Amniotic stem cell (primary cell): ENCODE data around the gene DNAJC21.
"Not testable (repeated sequence)": the region's sequence is repeated elsewhere in the genome, so short reads cannot be mapped to it uniquely, and the experiment has no call there.

Experiments
- DNase-seq: peaks from one replicate; lab custom pipeline; 2025; lab: John Stamatoyannopoulos, UW

The DNAJC21 gene

DNA sequence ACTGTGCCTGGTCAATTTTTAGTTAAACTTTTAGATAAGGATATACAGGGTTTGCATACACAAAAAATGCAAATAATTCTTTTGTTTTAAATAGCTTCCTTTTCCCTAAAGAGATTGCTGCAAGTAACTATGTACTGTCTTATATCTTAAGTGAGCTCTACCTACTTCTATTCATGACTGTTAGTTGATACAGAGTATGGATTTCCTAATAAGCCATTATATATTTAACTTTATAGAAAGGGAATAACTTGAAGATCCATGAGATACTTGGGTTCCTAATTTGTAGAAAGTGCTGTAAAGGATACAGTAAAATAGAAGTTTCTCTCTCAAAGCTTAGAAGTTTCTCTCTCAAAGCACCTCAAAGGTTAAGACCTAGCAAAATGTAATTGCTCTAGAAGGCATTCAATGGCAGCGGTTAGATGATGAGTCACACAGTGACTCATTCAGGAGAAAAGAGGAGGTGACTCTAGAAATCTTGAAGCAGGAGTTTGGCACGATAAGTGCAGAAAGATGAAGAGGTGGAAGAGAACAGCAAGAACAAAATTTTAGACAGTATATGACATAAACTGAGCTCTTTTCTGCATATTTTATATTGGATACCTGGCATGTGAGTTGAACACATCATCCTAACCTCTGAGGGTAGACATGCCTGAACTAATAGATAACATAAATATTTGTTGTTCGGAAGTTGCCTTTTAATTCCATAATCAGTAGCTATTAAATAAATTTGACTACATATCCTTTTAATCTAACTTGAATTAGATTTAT lies 5.5 kb upstream of the DNAJC21 start:
- DNase-seq: peak; percentile 80

- no peak for DNase-seq
Measured at GRCh38 chr5:34924462-34924765, 4.9 kb upstream of the DNAJC21 start.

DNA sequence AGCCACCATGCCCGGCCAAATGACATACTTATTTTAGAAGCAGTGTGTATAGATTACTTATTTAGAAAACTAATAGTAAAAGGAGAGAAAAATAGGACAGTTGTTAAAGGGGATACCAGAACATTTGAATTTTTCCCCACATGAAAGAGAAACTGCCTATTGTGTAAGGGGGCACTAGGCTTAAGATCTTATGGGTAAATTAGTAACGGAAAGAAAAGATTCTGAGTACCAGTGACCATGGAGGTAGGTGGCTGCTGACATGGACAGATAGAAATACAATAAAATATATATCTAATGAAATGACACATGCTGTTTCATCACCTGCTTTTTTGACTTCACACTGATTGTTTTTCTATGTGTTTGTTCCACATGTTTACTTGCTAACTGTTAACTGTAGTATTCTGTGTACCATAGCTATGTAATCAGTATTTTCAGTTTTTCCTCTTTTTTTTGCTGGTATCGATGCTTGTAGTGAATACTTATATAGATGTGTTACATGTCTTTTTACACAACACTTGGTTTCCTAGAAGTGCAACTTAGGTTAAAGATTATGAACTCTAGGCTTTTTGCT lies 3.0 kb upstream of the DNAJC21 start:
- no peak for DNase-seq

DNA sequence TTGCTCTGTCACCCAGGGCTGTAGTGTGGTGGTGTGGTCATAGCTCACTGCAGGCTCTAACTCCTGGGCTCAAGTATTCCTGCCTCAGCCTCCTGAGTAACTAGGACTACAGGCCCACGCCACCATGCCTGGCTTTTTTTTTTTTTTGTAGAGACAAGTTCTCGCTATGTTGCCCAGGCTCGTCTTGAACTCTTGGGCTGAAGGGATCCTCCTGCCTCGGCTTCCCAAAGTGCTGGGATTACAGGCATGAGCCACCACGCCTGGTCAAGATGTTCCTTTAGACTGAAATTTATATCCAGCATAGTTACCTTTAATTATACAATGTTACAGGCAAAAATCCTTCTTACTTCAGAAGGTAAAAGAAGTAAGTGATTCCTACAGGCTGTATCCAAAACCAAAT lies 1.6 kb upstream of the DNAJC21 start:
- DNase-seq: no peak

DNA sequence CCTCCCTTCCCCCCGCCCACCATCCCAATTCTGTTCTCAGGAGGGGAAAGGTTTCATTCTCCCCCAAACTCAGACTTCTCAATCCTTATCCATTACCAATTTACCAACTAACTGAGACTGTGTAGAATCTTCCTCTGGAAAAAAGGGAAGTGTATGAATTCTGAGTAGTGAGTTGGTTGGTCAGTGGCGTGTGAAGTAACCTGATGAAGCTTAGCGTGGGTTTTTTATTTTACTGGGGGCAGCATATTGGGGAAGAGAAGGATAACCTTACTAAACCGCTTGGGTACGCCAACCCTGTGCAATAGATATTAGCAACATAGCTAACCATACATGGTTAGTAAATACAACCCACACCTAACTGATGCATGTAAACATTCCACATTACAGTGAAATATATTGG lies 1.1 kb upstream of the DNAJC21 start:
- DNase-seq: no peak

- peak; percentile 39 for DNase-seq
Measured at GRCh38 chr5:34929720-34930461, 532 bp downstream of the DNAJC21 start.

GRCh38 chr5:34930462-34930844 lies 1.1 kb downstream of the DNAJC21 start:
- no peak for DNase-seq

- no peak for DNase-seq
Measured at GRCh38 chr5:34930870-34931269, 1.5 kb downstream of the DNAJC21 start.

- DNase-seq: no peak
Measured at GRCh38 chr5:34932947-34933346, 3.6 kb downstream of the DNAJC21 start.

GRCh38 chr5:34941936-34942335 lies 12.6 kb downstream of the DNAJC21 start:
- no peak for DNase-seq

DNA sequence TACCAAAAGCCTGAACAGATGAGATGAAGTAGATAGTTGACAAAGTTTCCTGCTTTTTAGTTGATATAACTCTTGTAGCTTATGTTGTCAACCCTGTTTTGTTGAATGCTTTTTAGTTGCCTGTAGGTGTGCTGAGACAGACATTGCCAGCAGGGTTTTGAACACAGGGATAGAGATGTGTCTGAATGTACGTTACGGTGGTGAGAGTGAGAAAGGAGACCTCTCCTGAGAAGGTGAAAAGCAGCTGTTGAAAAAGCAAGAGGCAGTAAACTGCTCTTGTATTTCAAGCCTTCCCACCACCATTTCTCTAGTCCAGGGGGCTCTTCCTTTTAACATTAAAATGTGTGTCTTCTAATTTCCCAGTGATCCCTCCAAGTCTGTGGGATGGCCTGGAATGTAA lies 14.7 kb downstream of the DNAJC21 start:
- no peak for DNase-seq

GRCh38 chr5:34944460-34945047 lies 15.2 kb downstream of the DNAJC21 start:
- DNase-seq: no peak

DNA sequence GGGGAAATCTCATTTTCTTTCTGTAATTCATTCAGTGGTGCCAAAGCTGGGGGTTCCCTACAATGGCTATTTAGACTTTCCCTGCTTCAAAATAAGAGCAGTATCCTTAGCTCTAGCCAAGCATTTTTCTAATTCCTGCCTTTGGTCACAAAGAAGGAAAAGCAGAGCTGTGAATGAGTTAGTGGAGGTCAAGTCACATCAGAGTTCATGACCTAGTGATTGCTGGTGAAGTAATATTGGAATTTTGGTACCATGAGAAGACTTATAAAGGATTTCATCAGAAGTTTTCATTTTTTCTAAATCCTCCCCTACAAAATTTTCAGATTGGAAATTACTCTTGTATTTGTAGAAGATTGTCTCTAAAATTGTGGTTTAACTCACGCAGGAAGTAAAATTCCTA lies 28.0 kb downstream of the DNAJC21 start:
- DNase-seq: no peak

DNA sequence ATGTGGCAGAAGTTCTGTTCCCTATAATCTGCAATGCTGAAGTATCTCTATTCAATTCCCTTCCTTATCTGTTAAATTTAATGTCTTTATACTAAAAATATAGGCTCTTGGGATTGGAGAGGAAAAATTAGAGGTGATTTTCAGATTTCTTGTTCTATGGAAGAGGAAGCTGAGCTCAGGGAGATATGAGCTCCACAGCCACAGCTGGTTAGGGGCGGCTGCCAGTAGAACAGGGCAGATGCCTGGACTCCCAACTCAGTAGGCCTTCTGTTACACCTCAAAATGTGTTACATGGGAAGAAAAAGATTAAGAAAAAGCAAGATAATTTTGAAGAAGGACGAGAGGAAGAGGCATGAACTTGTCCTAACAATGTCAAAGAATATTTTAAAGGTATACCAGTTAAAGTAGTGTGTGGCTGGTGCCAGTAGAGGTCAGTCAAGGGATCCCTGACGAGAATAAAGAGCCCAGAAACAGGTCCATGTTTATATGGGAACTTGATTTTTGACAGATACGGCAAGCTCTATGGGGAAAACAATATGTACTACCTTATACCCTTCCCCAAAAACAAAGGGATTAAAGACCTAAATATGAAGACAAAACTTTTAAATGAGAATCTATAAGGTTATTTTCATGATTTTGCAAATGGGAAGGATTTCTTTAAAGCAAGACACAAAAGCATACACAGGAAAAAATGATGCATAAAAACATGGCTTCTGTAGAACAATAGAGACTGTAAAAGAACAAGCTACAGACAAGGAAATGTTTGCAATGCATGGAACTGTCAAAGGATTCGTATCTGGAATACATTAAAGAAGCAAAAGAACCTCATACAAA lies 28.7 kb downstream of the DNAJC21 start:
- no peak for DNase-seq

- no peak for DNase-seq
Measured at GRCh38 chr5:34959323-34959722, 30.0 kb downstream of the DNAJC21 start.

GRCh38 chr5:34967540-34967939 lies 38.2 kb downstream of the DNAJC21 start:
- DNase-seq: no peak

GRCh38 chr5:34968258-34968657 lies 38.9 kb downstream of the DNAJC21 start:
- no peak for DNase-seq

DNA sequence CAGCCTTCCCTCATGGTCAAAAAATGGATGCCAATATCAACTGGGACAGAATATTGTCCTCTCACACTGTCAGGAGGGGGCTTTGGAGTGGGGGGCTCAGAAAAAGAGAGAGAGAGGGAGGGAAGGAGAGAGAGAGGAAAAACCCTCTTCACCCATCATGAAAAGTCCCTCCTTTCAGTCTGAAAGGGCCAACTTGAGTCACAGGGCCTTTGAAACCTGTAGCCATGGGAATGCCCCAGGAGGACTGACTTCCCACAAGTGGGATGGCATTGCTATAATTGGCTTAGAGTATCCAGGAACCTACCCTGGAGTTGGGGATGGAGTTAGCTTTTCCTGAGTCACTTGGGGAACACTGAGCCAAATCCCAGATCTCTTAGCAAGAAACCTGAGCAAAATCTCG lies 41.2 kb downstream of the DNAJC21 start:
- DNase-seq: no peak

DNA sequence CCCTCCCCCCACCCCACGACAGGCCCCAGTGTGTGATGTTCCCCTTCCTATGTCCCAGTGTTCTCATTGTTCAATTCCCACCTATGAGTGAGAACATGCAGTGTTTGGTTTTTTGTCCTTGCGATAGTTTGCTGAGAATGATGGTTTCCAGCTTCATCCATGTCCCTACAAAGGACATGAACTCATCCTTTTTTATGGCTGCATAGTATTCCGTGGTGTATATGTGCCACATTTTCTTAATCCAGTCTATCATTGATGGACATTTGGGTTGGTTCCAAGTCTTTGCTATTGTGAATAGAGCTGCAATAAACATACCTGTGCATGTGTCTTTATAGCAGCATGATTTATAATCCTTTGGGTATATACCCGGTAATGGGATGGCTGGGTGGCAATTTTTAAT lies 42.3 kb downstream of the DNAJC21 start:
- DNase-seq: not testable (repeated sequence)

DNA sequence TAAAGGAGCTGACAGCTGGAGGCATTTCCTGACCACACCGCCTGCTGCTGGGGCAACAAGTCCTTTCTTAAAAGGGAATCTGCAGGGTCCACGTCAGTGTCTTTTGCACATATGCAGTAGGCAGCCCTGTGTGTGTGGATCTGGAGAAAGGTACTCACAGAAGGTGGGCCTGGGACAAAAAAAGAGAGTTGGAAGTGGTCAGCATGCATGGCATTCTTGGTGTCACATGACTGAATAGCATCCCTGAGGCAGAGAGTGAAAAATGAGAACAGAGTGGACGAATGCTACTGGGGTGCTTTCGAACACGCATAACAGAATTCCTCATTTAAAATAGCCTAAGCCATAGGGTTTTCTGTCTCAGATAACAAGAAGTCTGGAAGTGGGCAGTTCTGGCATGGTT lies 47.0 kb downstream of the DNAJC21 start:
- DNase-seq: no peak

- DNase-seq: no peak
Measured at GRCh38 chr5:34977934-34978613, 48.7 kb downstream of the DNAJC21 start.

GRCh38 chr5:34978681-34979080 lies 49.3 kb downstream of the DNAJC21 start:
- no peak for DNase-seq
